Fibroblast of pulmonary artery (primary cell): ENCODE results near the gene PLEKHB1.

Experiments used
- DNase-seq: peaks from one replicate; pipeline ENCODE4 v3.0.0-alpha.2; 2010; ENCODE audit warnings: low read depth
- H3K4me3 ChIP-seq: replicated peaks from 2 replicates; pipeline ENCODE4 v1.5.1; 2011; ENCODE audit warnings: low read depth, mild to moderate bottlenecking, control low read depth, low read length, moderate library complexity
- CTCF ChIP-seq: IDR thresholded peaks from 2 replicates; pipeline ENCODE4 v1.5.1; 2011; ENCODE audit warnings: mild to moderate bottlenecking, control low read depth, low read length, inconsistent platforms; ENCODE audit errors: missing control alignments

Gene PLEKHB1

DNA sequence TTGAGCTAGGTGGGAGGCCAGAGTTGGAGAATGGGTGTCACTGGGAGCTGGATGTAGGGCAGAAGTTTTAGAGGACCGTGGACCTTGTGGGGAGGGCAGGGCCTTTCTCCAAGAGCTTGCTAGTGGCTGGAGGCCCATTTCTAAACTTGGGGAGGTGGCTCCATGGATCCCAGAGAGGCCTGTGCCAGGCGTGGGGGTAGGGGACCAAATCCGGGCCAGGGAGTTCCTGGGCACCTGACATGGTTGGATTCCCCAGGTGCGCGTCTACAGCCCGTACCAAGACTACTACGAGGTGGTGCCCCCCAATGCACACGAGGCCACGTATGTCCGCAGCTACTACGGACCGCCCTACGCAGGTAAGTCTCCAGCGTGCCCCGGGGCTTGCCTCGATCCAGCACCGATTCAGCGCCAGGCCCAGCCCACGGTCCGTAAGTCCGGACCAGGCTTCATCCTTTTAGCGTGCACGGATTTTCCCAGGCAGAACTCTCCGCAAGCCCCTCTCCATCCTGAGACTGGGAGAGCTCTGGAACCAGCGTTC lies 14.2 kb downstream of the PLEKHB1 start:
- no peak for DNase-seq
- H3K4me3 ChIP-seq = peak overlapping the region; percentile 37
- TF ChIP-seq CTCF = no peak

DNA sequence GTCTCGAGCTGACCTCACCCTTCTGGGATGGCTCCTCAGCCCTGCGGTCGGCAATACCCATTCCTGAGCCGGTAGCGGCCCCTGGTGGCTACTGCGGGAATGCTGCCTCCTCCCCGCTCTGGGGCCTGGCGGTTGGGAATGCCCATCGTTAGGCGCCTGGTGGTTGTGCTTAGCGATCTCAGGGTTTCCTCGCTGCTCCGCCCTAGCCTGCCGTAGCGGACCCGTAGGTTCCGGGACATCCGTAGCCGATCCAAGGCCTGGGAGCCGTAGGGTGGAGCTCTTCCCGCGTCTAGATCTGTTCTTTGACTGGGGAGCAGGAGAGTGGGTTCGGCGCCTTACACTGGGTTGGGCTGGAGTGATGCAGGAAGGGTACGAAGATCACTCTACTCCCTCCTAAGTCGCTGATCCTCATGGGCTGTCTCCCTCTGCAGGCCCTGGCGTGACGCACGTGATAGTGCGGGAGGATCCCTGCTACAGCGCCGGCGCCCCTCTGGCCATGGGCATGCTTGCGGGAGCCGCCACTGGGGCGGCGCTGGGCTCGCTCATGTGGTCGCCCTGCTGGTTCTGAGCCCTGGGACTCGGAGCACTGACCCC lies 14.8 kb downstream of the PLEKHB1 start:
- peak; percentile 93 for TF ChIP-seq CTCF
- H3K4me3 ChIP-seq = peak overlapping the region; percentile 49
- DNase-seq = peak; percentile 87

- DNase-seq = no peak
- no peak for TF ChIP-seq CTCF
- H3K4me3 ChIP-seq = no peak overlapping the region
Measured at GRCh38 chr11:73662445-73663157, 16.2 kb downstream of the PLEKHB1 start.

GRCh38 chr11:73663604-73664495 lies 17.5 kb downstream of the PLEKHB1 start:
- H3K4me3 ChIP-seq = no peak overlapping the region
- TF ChIP-seq CTCF = no peak
- DNase-seq = no peak

DNA sequence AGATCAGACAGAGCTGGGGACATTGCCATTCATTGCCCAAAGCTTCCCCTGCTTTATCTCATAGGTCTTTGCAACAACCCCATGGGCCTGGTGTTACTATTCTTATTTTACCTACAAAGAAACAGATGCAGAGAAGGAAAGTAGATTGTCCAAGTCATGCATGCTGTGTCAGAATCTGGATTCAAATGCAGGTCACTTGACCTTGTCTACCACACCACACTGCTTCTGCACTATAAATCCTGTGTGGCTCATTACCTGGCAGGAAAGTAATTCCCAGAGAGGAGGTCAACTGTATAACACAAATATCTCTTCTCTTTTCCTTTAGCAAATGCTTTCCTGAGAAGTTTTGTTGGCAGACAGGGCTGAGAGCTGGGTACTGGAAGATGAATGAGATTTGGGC lies 18.5 kb downstream of the PLEKHB1 start:
- no peak for TF ChIP-seq CTCF

GRCh38 chr11:73667891-73668290 lies 21.5 kb downstream of the PLEKHB1 start:
- H3K4me3 ChIP-seq = no peak overlapping the region
- no peak for DNase-seq
- TF ChIP-seq CTCF = no peak

More for the DNA sequence above, 18.5 kb downstream of the PLEKHB1 start:
- H3K4me3 ChIP-seq = no peak overlapping the region
- DNase-seq = no peak
